ENCODE results near the gene ZNF280A.
"Not testable (repeated sequence)": the region's sequence is repeated elsewhere in the genome, so short reads cannot be mapped to it uniquely, and the experiment has no call there.

The ZNF280A gene

DNA sequence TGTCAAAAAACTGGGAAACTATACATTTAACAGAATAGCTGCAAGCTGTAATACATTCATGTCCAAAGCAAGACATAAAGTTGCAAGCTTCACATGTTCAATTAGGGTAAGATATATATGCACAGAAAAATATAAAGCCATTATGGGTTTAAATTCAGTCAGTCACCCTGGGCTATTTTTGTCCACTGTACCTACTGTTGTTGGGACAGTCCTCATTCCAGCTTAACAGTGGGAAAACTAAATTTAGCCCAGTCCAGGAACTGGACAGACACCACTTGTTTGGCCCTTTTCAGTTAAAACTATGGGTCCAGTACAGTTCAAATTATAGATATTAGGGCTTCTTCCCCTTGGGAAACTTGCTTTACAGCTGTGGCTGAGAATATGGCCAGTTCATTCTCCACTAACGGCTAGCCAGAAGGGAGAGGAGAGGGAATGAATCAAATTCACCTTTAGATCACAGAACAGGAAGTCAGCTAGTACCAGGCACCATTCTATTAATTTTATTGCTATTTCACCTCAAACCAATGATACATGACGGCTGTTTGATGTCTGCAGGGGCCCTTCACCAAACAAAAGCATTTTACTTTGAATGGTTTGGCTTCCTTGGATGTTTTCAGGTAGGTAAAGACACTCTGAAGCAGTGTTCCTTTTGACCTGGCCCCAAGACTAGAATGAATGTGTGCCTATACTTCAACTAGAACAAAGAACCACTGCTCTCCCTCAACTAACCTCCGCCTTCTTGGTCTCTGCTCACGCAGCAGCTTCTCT is 33.8 kb downstream of the ZNF280A start:
- Histone ChIP-seq H3K36me3 (ENCODE audit: insufficient read depth, low read length) (peaks cover 3% of the 10 kb centered on the region; the same call in 1 of the 2 replicates), H3K9ac (ENCODE audit: insufficient read length) (no peak overlapping the region), H3K9me3 (ENCODE audit: low read depth, low read length) (no peaks in the 10 kb centered on the region), H3K27ac (no peak overlapping the region), H3K4me3 (no peak overlapping the region)
- DNase-seq (ENCODE audit: low read depth, low spot score): no peak
- TF ChIP-seq POLR2AphosphoS5 (IDR thresholded peaks at IDR 0.05; ENCODE audit: borderline replicate concordance, low read depth, low read length) (no peak), EZH2 (IDR thresholded peaks at IDR 0.05) (no peak), FOXP2 (optimal IDR thresholded peaks at IDR 0.05; ENCODE audit: control extremely low read depth, extremely low read length, insufficient read depth) (no peak)

- H3K9ac ChIP-seq (ENCODE audit: insufficient read length): no peak overlapping the region
- H3K36me3 ChIP-seq (ENCODE audit: insufficient read depth, low read length): peaks cover 3% of the 10 kb centered on the region; the same call in 1 of the 2 replicates
- no peak overlapping the region for H3K4me3 ChIP-seq
- no peak for DNase-seq (ENCODE audit: low read depth, low spot score)
- H3K27ac ChIP-seq: no peak overlapping the region
- no peaks in the 10 kb centered on the region for H3K9me3 ChIP-seq (ENCODE audit: low read depth, low read length)
- no peak for TF ChIP-seq FOXP2 (optimal IDR thresholded peaks at IDR 0.05; ENCODE audit: control extremely low read depth, extremely low read length, insufficient read depth)
- no peak for TF ChIP-seq EZH2 (IDR thresholded peaks at IDR 0.05)
- TF ChIP-seq POLR2AphosphoS5 (IDR thresholded peaks at IDR 0.05; ENCODE audit: borderline replicate concordance, low read depth, low read length): no peak
Measured at GRCh38 chr22:22485524-22485923, 34.5 kb downstream of the ZNF280A start.

GRCh38 chr22:22484023-22484422 is 36.0 kb downstream of the ZNF280A start:
- Histone ChIP-seq H3K36me3 (ENCODE audit: insufficient read depth, low read length) (peaks cover 3% of the 10 kb centered on the region; the same call in 1 of the 2 replicates), H3K9ac (ENCODE audit: insufficient read length) (no peak overlapping the region), H3K9me3 (ENCODE audit: low read depth, low read length) (no peaks in the 10 kb centered on the region), H3K4me3 (no peak overlapping the region), H3K27ac (no peak overlapping the region)
- DNase-seq (ENCODE audit: low read depth, low spot score): no peak
- TF ChIP-seq POLR2AphosphoS5 (IDR thresholded peaks at IDR 0.05; ENCODE audit: borderline replicate concordance, low read depth, low read length): no peak
- no peak for TF ChIP-seq EZH2 (IDR thresholded peaks at IDR 0.05)

DNA sequence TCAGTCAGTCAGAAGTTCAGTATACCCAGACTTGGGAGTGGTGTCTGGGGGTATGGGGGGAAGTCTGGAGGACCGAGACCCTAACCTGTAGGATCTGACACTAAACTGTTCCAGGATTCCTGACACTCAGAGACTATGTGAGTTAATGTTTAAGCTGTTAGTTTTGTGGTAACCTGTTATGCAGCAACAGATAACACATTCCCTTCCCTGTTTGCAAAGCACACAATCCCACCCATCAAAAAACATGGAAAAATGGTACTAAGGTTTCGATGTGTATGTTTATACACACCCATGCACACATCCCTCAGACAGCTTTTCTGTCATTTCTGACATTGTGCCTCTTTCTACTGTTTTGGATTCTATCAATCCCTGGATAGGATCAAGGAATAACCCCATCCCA is 39.1 kb downstream of the ZNF280A start:
- H3K9ac ChIP-seq (ENCODE audit: insufficient read length): no peak overlapping the region
- H3K4me3 ChIP-seq: no peak overlapping the region
- no peak for DNase-seq (ENCODE audit: low read depth, low spot score)
- H3K36me3 ChIP-seq (ENCODE audit: insufficient read depth, low read length): no peaks in the 10 kb centered on the region
- H3K9me3 ChIP-seq (ENCODE audit: low read depth, low read length): no peaks in the 10 kb centered on the region
- no peak for TF ChIP-seq FOXP2 (optimal IDR thresholded peaks at IDR 0.05; ENCODE audit: control extremely low read depth, extremely low read length, insufficient read depth)
- no peak for TF ChIP-seq EZH2 (IDR thresholded peaks at IDR 0.05)
- no peak for TF ChIP-seq POLR2AphosphoS5 (IDR thresholded peaks at IDR 0.05; ENCODE audit: borderline replicate concordance, low read depth, low read length)
- H3K27ac ChIP-seq: no peak overlapping the region

DNA sequence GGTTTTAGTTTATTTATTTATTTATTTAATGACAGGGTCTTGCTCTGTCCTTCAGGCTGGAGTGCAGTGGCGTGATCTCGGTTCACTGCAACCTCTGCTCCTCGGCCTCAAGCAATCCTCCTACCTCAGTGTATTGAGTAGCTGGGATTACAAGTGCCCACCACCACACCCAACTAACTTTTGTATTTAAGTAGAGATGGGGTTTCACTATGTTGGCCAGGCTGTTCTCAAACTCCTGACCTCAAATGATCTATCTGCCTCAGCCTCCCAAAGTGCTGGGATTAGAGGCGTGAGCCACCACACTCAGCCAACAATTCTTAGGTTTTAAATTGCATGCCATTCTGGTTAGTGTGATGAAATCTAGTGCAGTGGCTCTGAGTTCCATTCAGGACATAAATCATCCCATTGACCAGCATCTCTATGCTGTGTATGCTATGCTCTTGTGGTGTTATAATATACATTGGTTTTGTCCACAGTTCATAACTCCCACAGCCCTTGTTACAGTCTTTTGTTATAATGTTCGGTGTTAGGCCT is 40.0 kb downstream of the ZNF280A start:
- H3K36me3 ChIP-seq (ENCODE audit: insufficient read depth, low read length): no peaks in the 10 kb centered on the region
- H3K4me3 ChIP-seq: no peak overlapping the region
- H3K27ac ChIP-seq: no peak overlapping the region
- H3K9ac ChIP-seq (ENCODE audit: insufficient read length): no peak overlapping the region
- H3K9me3 ChIP-seq (ENCODE audit: low read depth, low read length): no peaks in the 10 kb centered on the region
- no peak for DNase-seq (ENCODE audit: low read depth, low spot score)
- no peak for TF ChIP-seq FOXP2 (optimal IDR thresholded peaks at IDR 0.05; ENCODE audit: control extremely low read depth, extremely low read length, insufficient read depth)
- TF ChIP-seq POLR2AphosphoS5 (IDR thresholded peaks at IDR 0.05; ENCODE audit: borderline replicate concordance, low read depth, low read length): no peak
- no peak for TF ChIP-seq EZH2 (IDR thresholded peaks at IDR 0.05)

DNA sequence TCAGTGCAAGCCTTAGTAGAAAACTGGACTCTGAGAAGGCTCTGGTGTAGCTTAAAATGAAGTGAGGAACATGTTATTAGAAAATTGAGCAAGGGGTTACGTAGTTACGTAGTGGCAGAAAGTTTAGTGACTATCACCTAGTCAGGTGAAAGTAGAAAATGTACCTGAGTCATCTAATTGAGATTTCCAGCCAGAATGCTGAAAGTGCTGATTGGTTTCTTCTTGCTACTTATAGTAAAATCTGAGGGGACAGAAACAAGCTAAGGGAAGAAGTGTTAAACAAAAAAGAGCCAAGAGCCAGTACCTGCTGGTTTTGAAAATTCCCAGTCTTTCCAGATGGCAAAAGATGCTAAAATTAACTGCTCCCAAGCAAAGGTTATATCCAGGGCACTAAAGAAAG is 41.0 kb downstream of the ZNF280A start:
- no peaks in the 10 kb centered on the region for H3K36me3 ChIP-seq (ENCODE audit: insufficient read depth, low read length)
- H3K9me3 ChIP-seq (ENCODE audit: low read depth, low read length): no peaks in the 10 kb centered on the region
- H3K4me3 ChIP-seq: no peak overlapping the region
- no peak overlapping the region for H3K27ac ChIP-seq
- DNase-seq (ENCODE audit: low read depth, low spot score): no peak
- TF ChIP-seq FOXP2 (optimal IDR thresholded peaks at IDR 0.05; ENCODE audit: control extremely low read depth, extremely low read length, insufficient read depth): no peak
- TF ChIP-seq EZH2 (IDR thresholded peaks at IDR 0.05): no peak
- no peak for TF ChIP-seq POLR2AphosphoS5 (IDR thresholded peaks at IDR 0.05; ENCODE audit: borderline replicate concordance, low read depth, low read length)
- no peak overlapping the region for H3K9ac ChIP-seq (ENCODE audit: insufficient read length)

- no peak for DNase-seq (ENCODE audit: low read depth, low spot score)
- H3K9ac ChIP-seq (ENCODE audit: insufficient read length): no peak overlapping the region
- TF ChIP-seq FOXP2 (optimal IDR thresholded peaks at IDR 0.05; ENCODE audit: control extremely low read depth, extremely low read length, insufficient read depth) (no peak), POLR2AphosphoS5 (IDR thresholded peaks at IDR 0.05; ENCODE audit: borderline replicate concordance, low read depth, low read length) (no peak), EZH2 (IDR thresholded peaks at IDR 0.05) (no peak)
- H3K36me3 ChIP-seq (ENCODE audit: insufficient read depth, low read length): no peaks in the 10 kb centered on the region
- H3K4me3 ChIP-seq: no peak overlapping the region
- H3K27ac ChIP-seq: no peak overlapping the region
- no peaks in the 10 kb centered on the region for H3K9me3 ChIP-seq (ENCODE audit: low read depth, low read length)
Measured at GRCh38 chr22:22478470-22478869, 41.6 kb downstream of the ZNF280A start.

DNA sequence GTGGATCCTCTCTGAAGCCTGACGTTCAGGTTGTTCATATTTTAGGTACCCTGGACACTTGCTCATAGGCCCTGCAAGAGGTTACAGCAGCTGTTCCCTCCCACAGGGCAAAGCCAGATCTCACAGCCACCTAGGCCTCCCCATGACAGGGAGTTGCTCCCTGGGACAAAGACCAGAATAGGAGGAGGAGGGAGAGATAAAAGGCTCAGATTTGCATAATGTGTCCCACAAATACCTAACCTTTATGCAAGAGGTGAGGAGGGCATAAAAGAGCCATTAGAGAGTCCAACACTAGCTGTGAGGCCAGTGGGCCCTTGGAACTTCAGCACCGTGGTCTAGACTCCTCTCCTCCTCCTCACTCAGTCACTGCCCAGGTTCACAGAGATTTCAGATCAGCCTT is 45.3 kb downstream of the ZNF280A start:
- TF ChIP-seq EZH2 (IDR thresholded peaks at IDR 0.05) (no peak), POLR2AphosphoS5 (IDR thresholded peaks at IDR 0.05; ENCODE audit: borderline replicate concordance, low read depth, low read length) (no peak)
- Histone ChIP-seq H3K27ac (no peak overlapping the region), H3K36me3 (ENCODE audit: insufficient read depth, low read length) (no peaks in the 10 kb centered on the region), H3K9ac (ENCODE audit: insufficient read length) (no peak overlapping the region), H3K9me3 (ENCODE audit: low read depth, low read length) (no peaks in the 10 kb centered on the region), H3K4me3 (no peak overlapping the region)
- DNase-seq (ENCODE audit: low read depth, low spot score): no peak

DNA sequence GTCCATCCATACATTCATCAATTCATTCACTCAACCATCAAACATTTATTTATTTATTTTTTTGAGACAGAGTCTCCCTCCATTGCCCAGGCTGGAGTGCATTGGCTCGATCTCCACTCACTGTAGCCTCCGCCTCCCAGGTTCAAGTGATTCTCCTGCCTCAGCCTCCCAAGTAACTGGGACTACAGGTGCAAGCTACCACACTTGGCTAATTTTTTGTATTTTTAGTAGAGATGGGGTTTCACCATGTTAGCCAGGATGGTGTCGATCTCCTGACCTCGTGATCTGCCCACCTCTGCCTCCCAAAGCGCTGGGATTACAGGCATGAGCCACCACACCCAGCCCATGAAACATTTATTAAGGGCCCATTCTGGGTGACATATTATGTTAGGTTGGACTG is 49.0 kb downstream of the ZNF280A start:
- H3K9ac ChIP-seq (ENCODE audit: insufficient read length); H3K27ac ChIP-seq; H3K9me3 ChIP-seq (ENCODE audit: low read depth, low read length): not testable (repeated sequence)

More for the DNA sequence above, 49.0 kb downstream of the ZNF280A start:
- H3K36me3 ChIP-seq (ENCODE audit: insufficient read depth, low read length); DNase-seq (ENCODE audit: low read depth, low spot score); H3K4me3 ChIP-seq: not testable (repeated sequence)

Data from SK-N-MC (cell line).